ENCODE measurements around the gene OR5K2.

OR5K2 gene

DNA sequence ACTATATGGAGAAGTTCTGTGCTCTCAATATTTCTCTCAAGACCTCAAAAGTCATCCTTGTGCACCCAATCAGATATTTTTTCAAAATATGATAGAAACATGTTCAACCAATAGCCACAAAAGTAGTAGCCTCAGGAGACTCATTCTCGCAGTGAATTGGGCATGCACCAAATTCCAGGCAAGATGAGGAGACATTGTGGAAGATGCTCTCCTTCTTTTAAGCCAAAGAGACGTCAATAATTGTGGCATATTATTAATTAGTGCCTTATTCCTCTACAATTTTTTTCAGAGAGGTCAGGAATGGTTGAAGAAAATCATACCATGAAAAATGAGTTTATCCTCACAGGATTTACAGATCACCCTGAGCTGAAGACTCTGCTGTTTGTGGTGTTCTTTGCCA lies at the start of gene OR5K2:
TSS of gene OR5K2 (plus strand) at position 301 of the 400 bp plus-strand sequence. CDS start at position 301, 0 bp downstream.
- no peaks in the 10 kb centered on the region for H3K9me3 ChIP-seq (ENCODE audit: control insufficient read depth, low read depth, low read length)
- H3K4me1 ChIP-seq (ENCODE audit: control insufficient read depth, low read depth, low read length) = no peaks in the 10 kb centered on the region
- H3K27ac ChIP-seq (ENCODE audit: low read length) = no peak within 1 kb of the TSS
- H3K9ac ChIP-seq (ENCODE audit: low read length) = no peak within 1 kb of the TSS
- no peak within 1 kb of the TSS for H3K4me3 ChIP-seq (ENCODE audit: low read length)
- no peaks in the 10 kb centered on the region for H3K36me3 ChIP-seq (ENCODE audit: control insufficient read depth, low read depth, low read length)
- H3K27me3 ChIP-seq (ENCODE audit: control insufficient read depth, insufficient read depth, low read length) = no peaks in the 10 kb centered on the region

DNA sequence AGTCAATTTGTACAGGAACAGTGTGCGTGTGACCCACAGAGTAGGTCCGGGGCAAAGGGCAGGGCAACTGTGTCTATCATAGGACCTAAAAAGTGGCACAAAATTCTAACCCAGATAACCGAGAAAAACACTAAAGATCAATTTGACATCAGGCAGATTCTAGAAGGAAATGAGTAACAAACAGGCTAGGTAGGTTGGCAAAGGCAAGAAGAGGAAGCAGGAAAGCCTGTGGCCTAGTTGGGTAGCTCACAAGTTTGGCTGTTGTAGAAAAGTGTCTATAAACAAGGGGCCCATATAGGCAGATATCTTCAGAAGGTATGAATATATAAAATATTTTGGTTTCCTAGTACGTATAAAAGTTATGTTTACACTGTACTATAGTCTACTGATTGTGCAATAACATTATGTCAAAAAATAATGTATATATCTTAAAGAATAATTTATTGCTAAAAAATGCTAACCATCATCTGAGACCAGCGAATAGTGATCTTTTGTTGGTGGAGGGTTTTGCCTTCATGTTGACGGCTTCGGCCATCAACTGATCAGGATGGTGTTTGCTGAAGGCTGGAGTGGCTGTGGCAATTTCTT lies 47.8 kb upstream of the OR5K2 start:
- no peak overlapping the region for H3K27ac ChIP-seq (ENCODE audit: low read length)
- H3K9me3 ChIP-seq (ENCODE audit: control insufficient read depth, low read depth, low read length) = no peaks in the 10 kb centered on the region
- H3K36me3 ChIP-seq (ENCODE audit: control insufficient read depth, low read depth, low read length) = no peaks in the 10 kb centered on the region
- H3K9ac ChIP-seq (ENCODE audit: low read length) = no peak overlapping the region
- no peaks in the 10 kb centered on the region for H3K4me1 ChIP-seq (ENCODE audit: control insufficient read depth, low read depth, low read length)
- no peak overlapping the region for H3K4me3 ChIP-seq (ENCODE audit: low read length)
- no peaks in the 10 kb centered on the region for H3K27me3 ChIP-seq (ENCODE audit: control insufficient read depth, insufficient read depth, low read length)

DNA sequence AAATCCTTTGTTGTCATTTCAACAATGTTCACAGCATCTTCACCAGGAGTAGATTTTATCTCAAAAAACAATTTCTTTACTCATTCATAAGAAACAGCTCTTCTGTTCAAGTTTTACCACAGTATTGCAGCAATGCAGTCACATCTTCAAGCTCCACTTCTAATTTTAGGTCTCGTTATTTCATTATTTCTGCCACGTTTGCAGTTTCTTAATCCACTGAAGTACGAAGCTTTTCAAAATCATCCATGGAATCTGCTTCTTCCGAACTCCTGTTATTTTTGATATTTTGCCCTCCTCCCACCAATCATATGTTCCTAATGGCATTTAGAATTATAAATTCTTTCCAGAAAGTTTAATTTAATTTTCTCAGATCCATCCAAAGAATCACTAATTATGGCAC lies 47.1 kb upstream of the OR5K2 start:
- no peaks in the 10 kb centered on the region for H3K9me3 ChIP-seq (ENCODE audit: control insufficient read depth, low read depth, low read length)
- H3K36me3 ChIP-seq (ENCODE audit: control insufficient read depth, low read depth, low read length) = no peaks in the 10 kb centered on the region
- H3K9ac ChIP-seq (ENCODE audit: low read length) = no peak overlapping the region
- H3K4me1 ChIP-seq (ENCODE audit: control insufficient read depth, low read depth, low read length) = no peaks in the 10 kb centered on the region
- no peaks in the 10 kb centered on the region for H3K27me3 ChIP-seq (ENCODE audit: control insufficient read depth, insufficient read depth, low read length)
- H3K27ac ChIP-seq (ENCODE audit: low read length) = no peak overlapping the region
- no peak overlapping the region for H3K4me3 ChIP-seq (ENCODE audit: low read length)

DNA sequence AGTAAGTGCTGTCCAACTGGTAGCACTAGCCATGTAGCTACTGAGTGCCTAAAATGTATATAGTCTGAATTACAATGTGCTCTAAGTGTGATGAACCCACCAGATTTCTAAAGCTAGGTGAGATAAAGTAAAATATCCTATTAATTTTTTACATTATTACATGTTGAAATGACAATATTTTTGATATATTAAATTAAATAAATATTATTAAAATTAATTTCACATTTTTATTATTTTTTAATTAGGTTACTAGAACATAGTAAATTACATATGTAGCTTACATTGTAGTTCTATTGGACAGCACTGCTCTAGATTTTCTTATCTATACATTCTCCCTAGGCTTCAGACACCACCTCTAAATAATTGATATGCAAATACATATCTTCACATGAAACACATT lies 43.7 kb upstream of the OR5K2 start:
- Histone ChIP-seq H3K27me3 (ENCODE audit: control insufficient read depth, insufficient read depth, low read length) (no peaks in the 10 kb centered on the region), H3K4me3 (ENCODE audit: low read length) (no peak overlapping the region), H3K9ac (ENCODE audit: low read length) (no peak overlapping the region), H3K4me1 (ENCODE audit: control insufficient read depth, low read depth, low read length) (no peaks in the 10 kb centered on the region), H3K36me3 (ENCODE audit: control insufficient read depth, low read depth, low read length) (no peaks in the 10 kb centered on the region), H3K27ac (ENCODE audit: low read length) (no peak overlapping the region), H3K9me3 (ENCODE audit: control insufficient read depth, low read depth, low read length) (no peaks in the 10 kb centered on the region)

DNA sequence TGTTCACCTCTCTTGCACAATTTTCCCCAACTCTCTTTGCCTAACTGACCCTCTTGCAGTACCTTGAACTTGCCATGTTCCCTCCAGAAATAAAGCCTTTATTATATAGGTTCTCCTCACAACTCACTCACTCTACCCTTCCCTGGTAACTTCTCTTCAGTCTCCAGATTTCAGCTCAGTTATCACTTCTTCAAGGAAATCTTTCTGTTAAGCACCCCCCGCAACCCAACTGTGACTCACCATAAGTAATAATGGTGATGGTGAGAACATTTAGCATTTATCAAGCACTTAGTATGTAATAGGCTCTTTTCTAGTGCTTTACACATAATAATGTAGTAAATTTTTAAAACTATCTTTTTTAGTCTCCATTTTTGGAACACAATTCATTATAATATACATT lies 42.6 kb upstream of the OR5K2 start:
- H3K27me3 ChIP-seq (ENCODE audit: control insufficient read depth, insufficient read depth, low read length) = no peaks in the 10 kb centered on the region
- H3K27ac ChIP-seq (ENCODE audit: low read length) = no peak overlapping the region
- no peaks in the 10 kb centered on the region for H3K9me3 ChIP-seq (ENCODE audit: control insufficient read depth, low read depth, low read length)
- H3K36me3 ChIP-seq (ENCODE audit: control insufficient read depth, low read depth, low read length) = no peaks in the 10 kb centered on the region
- H3K4me3 ChIP-seq (ENCODE audit: low read length) = no peak overlapping the region
- no peaks in the 10 kb centered on the region for H3K4me1 ChIP-seq (ENCODE audit: control insufficient read depth, low read depth, low read length)
- no peak overlapping the region for H3K9ac ChIP-seq (ENCODE audit: low read length)

DNA sequence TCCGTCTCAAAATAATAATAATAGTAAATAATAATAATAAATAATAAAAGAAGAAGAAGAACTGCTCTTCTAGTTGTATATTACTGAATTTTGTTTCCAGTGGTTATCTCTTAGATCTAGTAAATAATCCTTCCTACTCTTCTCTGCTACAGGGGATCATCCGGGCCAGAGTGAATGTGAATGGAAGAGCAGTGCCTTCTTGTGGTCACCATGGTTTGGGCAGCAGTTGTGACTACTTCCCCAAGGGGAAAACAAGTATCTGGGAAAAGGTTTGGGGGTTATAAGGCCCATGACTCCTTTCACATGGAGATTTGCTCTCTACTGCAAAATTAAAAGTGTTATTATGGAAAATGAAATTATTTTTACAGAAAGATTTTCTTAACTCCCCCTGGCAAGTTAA lies 39.9 kb upstream of the OR5K2 start:
- Histone ChIP-seq H3K4me3 (ENCODE audit: low read length) (no peak overlapping the region), H3K4me1 (ENCODE audit: control insufficient read depth, low read depth, low read length) (no peaks in the 10 kb centered on the region), H3K27ac (ENCODE audit: low read length) (no peak overlapping the region), H3K9ac (ENCODE audit: low read length) (no peak overlapping the region), H3K36me3 (ENCODE audit: control insufficient read depth, low read depth, low read length) (no peaks in the 10 kb centered on the region), H3K9me3 (ENCODE audit: control insufficient read depth, low read depth, low read length) (no peaks in the 10 kb centered on the region), H3K27me3 (ENCODE audit: control insufficient read depth, insufficient read depth, low read length) (no peaks in the 10 kb centered on the region)

- Histone ChIP-seq H3K4me3 (ENCODE audit: low read length) (no peak overlapping the region), H3K27me3 (ENCODE audit: control insufficient read depth, insufficient read depth, low read length) (no peaks in the 10 kb centered on the region), H3K9ac (ENCODE audit: low read length) (no peak overlapping the region), H3K4me1 (ENCODE audit: control insufficient read depth, low read depth, low read length) (no peaks in the 10 kb centered on the region), H3K9me3 (ENCODE audit: control insufficient read depth, low read depth, low read length) (no peaks in the 10 kb centered on the region), H3K27ac (ENCODE audit: low read length) (no peak overlapping the region), H3K36me3 (ENCODE audit: control insufficient read depth, low read depth, low read length) (no peaks in the 10 kb centered on the region)
Observed at GRCh38 chr3:98460220-98460619, 37.3 kb upstream of the OR5K2 start.

DNA sequence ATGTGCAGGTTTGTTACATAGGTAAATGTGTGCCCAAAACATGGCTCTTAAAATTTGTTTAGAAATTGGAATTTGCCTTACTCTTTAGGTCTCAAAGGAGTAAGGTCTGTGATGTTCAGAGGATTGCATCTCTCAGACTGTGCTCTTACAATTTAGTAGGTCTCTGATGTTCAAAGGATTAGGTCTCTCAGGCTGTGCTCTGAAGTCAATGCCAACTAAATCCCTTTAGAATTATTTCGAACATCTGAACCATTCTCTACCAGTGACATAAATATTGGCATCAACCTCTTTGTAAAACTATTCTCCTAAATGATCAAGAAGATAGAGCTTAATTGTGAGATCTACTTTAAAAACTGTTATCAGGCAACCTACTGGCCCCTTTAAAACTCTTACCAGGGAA lies 34.6 kb upstream of the OR5K2 start, which contains the start of gene OR5K1:
TSS of gene OR5K1 (plus strand) at position 301 of the 400 bp plus-strand sequence. CDS start 6,376 bp downstream, outside the sequence.
- H3K27me3 ChIP-seq (ENCODE audit: control insufficient read depth, insufficient read depth, low read length) = no peaks in the 10 kb centered on the region
- H3K4me3 ChIP-seq (ENCODE audit: low read length) = no peak within 1 kb of the TSS
- no peak within 1 kb of the TSS for H3K27ac ChIP-seq (ENCODE audit: low read length)
- H3K9ac ChIP-seq (ENCODE audit: low read length) = no peak within 1 kb of the TSS
- H3K4me1 ChIP-seq (ENCODE audit: control insufficient read depth, low read depth, low read length) = no peaks in the 10 kb centered on the region
- H3K36me3 ChIP-seq (ENCODE audit: control insufficient read depth, low read depth, low read length) = no peaks in the 10 kb centered on the region
- no peaks in the 10 kb centered on the region for H3K9me3 ChIP-seq (ENCODE audit: control insufficient read depth, low read depth, low read length)

GRCh38 chr3:98482717-98483482 lies 14.6 kb upstream of the OR5K2 start:
- Histone ChIP-seq H3K27ac (ENCODE audit: low read length) (no peak overlapping the region), H3K9me3 (ENCODE audit: control insufficient read depth, low read depth, low read length) (no peaks in the 10 kb centered on the region), H3K9ac (ENCODE audit: low read length) (no peak overlapping the region), H3K4me1 (ENCODE audit: control insufficient read depth, low read depth, low read length) (no peaks in the 10 kb centered on the region), H3K27me3 (ENCODE audit: control insufficient read depth, insufficient read depth, low read length) (no peaks in the 10 kb centered on the region), H3K36me3 (ENCODE audit: control insufficient read depth, low read depth, low read length) (no peaks in the 10 kb centered on the region), H3K4me3 (ENCODE audit: low read length) (no peak overlapping the region)

DNA sequence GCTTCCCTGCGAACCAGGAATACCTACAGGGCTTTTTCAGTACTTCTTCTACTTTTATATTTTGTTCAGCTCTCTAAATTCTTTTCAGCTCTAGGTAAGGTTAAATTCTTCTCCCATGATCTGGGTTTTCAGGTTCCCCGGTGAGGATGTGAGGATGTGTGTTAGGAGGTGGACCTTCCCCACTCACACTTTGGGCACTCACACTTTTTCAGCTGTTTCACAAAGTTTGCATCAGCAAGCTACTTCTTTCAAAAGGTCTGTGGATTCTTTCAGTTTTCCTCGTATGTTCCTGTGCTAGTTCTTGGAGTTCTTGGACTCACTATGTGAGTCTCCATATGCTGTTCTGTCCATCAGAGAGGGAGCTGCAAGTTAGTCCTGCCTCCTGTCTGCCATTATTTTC lies 13.9 kb upstream of the OR5K2 start:
- Histone ChIP-seq H3K9me3 (ENCODE audit: control insufficient read depth, low read depth, low read length) (peaks cover 3% of the 10 kb centered on the region), H3K27me3 (ENCODE audit: control insufficient read depth, insufficient read depth, low read length) (no peaks in the 10 kb centered on the region), H3K4me1 (ENCODE audit: control insufficient read depth, low read depth, low read length) (no peaks in the 10 kb centered on the region), H3K36me3 (ENCODE audit: control insufficient read depth, low read depth, low read length) (no peaks in the 10 kb centered on the region), H3K9ac (ENCODE audit: low read length) (no peak overlapping the region), H3K4me3 (ENCODE audit: low read length) (no peak overlapping the region), H3K27ac (ENCODE audit: low read length) (no peak overlapping the region)

DNA sequence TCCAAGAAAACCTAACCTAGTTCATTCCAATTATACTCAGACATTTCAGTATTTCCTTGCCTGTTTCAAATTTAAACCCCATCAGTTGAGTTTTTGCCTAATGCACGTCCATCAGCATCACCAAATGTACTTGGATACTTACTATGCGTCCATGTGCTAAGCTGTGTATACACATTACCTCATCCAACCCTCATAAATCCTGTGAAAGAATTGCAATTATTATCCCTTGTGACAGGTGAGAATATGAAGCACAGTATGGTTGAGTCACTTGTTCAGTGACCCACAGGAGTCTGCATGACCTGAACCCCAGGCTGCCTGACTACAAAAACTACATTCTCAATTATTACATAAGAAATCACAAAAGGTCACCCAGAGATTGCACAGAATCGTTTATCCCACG lies 2.5 kb downstream of the OR5K2 start:
- H3K27me3 ChIP-seq (ENCODE audit: control insufficient read depth, insufficient read depth, low read length) = no peaks in the 10 kb centered on the region
- H3K36me3 ChIP-seq (ENCODE audit: control insufficient read depth, low read depth, low read length) = no peaks in the 10 kb centered on the region
- H3K27ac ChIP-seq (ENCODE audit: low read length) = no peak overlapping the region
- H3K4me3 ChIP-seq (ENCODE audit: low read length) = no peak overlapping the region
- no peaks in the 10 kb centered on the region for H3K4me1 ChIP-seq (ENCODE audit: control insufficient read depth, low read depth, low read length)
- no peak overlapping the region for H3K9ac ChIP-seq (ENCODE audit: low read length)
- no peaks in the 10 kb centered on the region for H3K9me3 ChIP-seq (ENCODE audit: control insufficient read depth, low read depth, low read length)

- Histone ChIP-seq H3K36me3 (ENCODE audit: control insufficient read depth, low read depth, low read length) (no peaks in the 10 kb centered on the region), H3K9ac (ENCODE audit: low read length) (no peak overlapping the region), H3K4me1 (ENCODE audit: control insufficient read depth, low read depth, low read length) (no peaks in the 10 kb centered on the region), H3K4me3 (ENCODE audit: low read length) (no peak overlapping the region), H3K9me3 (ENCODE audit: control insufficient read depth, low read depth, low read length) (no peaks in the 10 kb centered on the region), H3K27me3 (ENCODE audit: control insufficient read depth, insufficient read depth, low read length) (no peaks in the 10 kb centered on the region), H3K27ac (ENCODE audit: low read length) (no peak overlapping the region)
Observed at GRCh38 chr3:98501270-98501669, 3.8 kb downstream of the OR5K2 start.

Measured in iPS-18a (cell line).